22Rv1 (cell line): ENCODE measurements around the gene ATG9B.

ENCODE experiments used
- CTCF ChIP-seq: fragments of 450-650 bp; IDR thresholded peaks from 2 replicates; pipeline ENCODE4 v1.5.1; 2017; ENCODE audit warnings: mild to moderate bottlenecking
- ZFX ChIP-seq: fragments of 450-650 bp; IDR thresholded peaks from 2 replicates; pipeline ENCODE4 v1.6.1; 2017; ENCODE audit warnings: antibody characterized with exemption, borderline replicate concordance

GRCh38 chr7:151035902-151036301 lies 11.6 kb upstream of the ATG9B start:
- TF ChIP-seq CTCF (no peak), ZFX (no peak)
